ENCODE data around the gene FAM83F.

FAM83F gene

GRCh38 chr22:39958009-39958711 is 36.6 kb upstream of the FAM83F start:
- TF ChIP-seq GATA1 (IDR thresholded peaks at IDR 0.05; ENCODE audit: low read depth, low read length): no peak
- no peak for TF ChIP-seq POLR2A (IDR thresholded peaks at IDR 0.05; ENCODE audit: low read length)

GRCh38 chr22:39958949-39959639 is 35.7 kb upstream of the FAM83F start:
- peak in 1 of 2 experiments; percentile 66 for DNase-seq

More at GRCh38 chr22:39958009-39958711, 36.6 kb upstream of the FAM83F start:
- no peak for DNase-seq

DNA sequence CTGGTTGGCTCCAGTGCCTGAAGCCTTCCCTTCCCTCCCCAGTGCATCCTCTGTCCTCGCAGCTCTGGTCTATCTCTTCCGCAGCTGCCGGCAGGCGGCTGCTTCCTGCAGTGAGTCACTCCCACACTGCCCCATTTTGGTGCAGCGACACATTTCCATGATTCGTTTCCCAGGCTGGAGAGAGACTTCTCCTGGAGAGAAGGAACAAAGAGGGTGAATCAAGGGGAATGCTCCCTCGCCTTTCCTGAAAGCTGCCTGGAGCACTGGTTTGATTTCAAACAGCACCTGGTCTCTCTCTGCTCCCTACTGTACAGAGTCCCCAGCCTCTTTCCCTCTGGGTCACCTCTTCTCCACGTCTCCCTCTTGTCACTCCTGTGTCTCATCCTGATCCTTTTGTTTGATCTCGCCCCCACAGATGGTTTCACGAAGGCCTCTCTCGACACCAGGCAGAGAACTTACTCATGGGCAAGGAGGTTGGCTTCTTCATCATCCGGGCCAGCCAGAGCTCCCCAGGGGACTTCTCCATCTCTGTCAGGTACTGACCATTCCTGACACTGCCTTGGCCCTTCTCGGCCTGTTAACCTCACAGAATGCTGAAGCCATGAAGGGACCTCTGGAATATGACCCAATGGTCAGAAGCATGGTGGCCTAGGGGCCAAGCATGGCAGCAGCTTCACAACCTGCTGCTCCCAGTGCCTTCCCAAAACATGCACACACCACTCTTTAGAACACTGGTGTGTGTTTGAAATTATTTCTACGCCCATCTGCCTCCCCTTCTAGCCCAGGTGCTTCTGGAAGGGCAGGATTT is 34.9 kb upstream of the FAM83F start, which contains the start of gene TMA7B:
Gene TMA7B, plus strand, starts transcription at position 758 of the 808 bp plus-strand sequence. CDS start 3,978 bp downstream, outside the sequence.
- DNase-seq: no peak

More at GRCh38 chr22:39958949-39959639, 35.7 kb upstream of the FAM83F start:
- TF ChIP-seq GATA1 (IDR thresholded peaks at IDR 0.05; ENCODE audit: low read depth, low read length): no peak
- no peak for TF ChIP-seq POLR2A (IDR thresholded peaks at IDR 0.05; ENCODE audit: low read length)

GRCh38 chr22:39960791-39961746 is 33.7 kb upstream of the FAM83F start:
- DNase-seq: peak; percentile 88 to 89
- peak; percentile 64 for TF ChIP-seq POLR2A (IDR thresholded peaks at IDR 0.05; ENCODE audit: low read length)
- no peak for TF ChIP-seq GATA1 (IDR thresholded peaks at IDR 0.05; ENCODE audit: low read depth, low read length)

More for the DNA sequence above, 34.9 kb upstream of the FAM83F start, which contains the start of gene TMA7B:
- TF ChIP-seq GATA1 (IDR thresholded peaks at IDR 0.05; ENCODE audit: low read depth, low read length): no peak
- no peak for TF ChIP-seq POLR2A (IDR thresholded peaks at IDR 0.05; ENCODE audit: low read length)

- DNase-seq: no peak
- TF ChIP-seq GATA1 (IDR thresholded peaks at IDR 0.05; ENCODE audit: low read depth, low read length): no peak
- TF ChIP-seq POLR2A (IDR thresholded peaks at IDR 0.05; ENCODE audit: low read length): no peak
Measured at GRCh38 chr22:39962071-39962470, 32.7 kb upstream of the FAM83F start.

DNA sequence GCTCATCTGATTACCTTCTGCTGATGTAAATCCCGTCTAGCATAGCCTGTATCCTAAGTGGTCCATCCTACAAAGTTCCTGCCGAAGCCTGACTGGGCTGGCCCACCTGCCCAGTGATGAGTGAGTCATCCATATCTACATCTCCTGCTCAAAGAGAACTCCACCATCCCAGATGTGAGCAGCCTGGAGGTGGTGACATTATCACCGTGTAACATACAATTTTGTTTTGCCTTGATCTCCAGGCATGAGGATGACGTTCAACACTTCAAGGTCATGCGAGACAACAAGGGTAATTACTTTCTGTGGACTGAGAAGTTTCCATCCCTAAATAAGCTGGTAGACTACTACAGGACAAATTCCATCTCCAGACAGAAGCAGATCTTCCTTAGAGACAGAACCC is 29.0 kb upstream of the FAM83F start:
- TF ChIP-seq POLR2A (IDR thresholded peaks at IDR 0.05; ENCODE audit: low read length) (peak; percentile 18), GATA1 (IDR thresholded peaks at IDR 0.05; ENCODE audit: low read depth, low read length) (no peak)
- DNase-seq: peak; percentile 88 to 92

DNA sequence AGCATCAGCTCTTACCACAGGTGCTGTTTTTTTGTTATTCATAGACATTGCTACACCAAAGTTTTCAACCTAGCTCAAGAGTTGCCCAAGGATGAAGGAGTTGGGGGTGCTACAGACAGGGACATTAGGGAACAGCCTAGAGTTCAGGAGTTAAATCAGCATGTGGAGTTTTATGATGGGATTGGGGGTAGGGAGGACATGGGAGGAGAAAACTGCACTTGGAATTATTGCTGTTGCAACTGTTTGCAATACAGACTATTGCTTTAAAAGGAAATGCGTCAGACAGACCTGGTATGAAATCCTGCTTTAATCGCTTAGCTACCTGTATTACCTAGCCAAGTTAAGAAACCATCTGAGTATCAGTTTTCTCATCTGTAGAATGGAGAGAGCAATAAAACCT is 28.3 kb upstream of the FAM83F start:
- TF ChIP-seq POLR2A (IDR thresholded peaks at IDR 0.05; ENCODE audit: low read length) (no peak), GATA1 (IDR thresholded peaks at IDR 0.05; ENCODE audit: low read depth, low read length) (no peak)
- peak; percentile 40 to 71 for DNase-seq

DNA sequence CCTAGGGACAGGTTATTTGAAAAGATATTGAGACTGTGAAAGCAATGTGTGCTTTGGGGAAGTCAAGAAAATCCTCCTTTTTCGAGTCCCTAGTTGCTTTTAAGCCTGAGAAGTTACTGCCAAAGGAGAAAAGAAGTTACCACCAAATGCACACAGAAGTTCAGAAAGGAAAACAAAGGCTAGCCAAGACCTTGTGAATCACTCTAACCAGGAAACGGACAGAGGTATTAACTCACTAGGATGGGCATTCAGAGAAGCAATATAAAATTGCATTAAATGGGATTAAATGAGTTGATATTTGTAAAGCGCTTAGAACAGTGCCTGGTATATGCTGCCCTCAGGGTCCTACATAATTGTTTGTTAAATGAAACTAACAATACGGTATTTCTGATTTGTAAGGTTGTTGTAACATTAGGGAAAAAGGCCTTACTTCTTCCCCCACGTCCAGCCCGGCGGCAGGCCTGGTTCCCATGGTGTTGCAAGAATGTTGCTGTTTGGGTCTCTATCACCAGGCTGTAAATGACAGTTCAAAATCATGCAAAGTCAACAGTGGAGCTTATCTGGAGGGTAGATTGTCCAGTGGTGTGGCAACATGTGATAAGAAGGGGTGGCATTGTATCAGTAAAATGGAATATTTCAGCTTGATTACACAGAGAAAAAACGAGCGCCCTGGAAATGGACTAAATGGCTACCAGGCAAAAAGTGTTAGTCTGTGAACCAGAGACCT is 27.5 kb upstream of the FAM83F start:
- DNase-seq: peak; percentile 90 to 97
- TF ChIP-seq GATA1 (IDR thresholded peaks at IDR 0.05; ENCODE audit: low read depth, low read length): peak; percentile 80
- TF ChIP-seq POLR2A (IDR thresholded peaks at IDR 0.05; ENCODE audit: low read length): peak; percentile 53

GRCh38 chr22:39967996-39968972 is 26.5 kb upstream of the FAM83F start:
- TF ChIP-seq POLR2A (IDR thresholded peaks at IDR 0.05; ENCODE audit: low read length) (no peak), GATA1 (IDR thresholded peaks at IDR 0.05; ENCODE audit: low read depth, low read length) (no peak)
- no peak for DNase-seq

DNA sequence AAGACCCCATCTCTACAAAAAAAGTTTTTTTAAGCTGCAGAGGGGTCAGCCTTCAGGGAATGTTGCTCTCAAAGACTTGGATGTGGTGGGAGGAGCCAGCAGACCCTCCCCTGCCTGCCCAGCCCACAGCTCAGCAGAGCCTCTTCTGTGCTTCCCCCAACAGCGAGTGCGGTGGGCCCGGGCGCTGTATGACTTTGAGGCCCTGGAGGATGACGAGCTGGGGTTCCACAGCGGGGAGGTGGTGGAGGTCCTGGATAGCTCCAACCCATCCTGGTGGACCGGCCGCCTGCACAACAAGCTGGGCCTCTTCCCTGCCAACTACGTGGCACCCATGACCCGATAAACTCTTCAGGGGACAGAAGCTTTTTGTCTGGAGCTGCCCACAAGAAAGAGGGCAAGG is 24.0 kb upstream of the FAM83F start:
- no peak for TF ChIP-seq GATA1 (IDR thresholded peaks at IDR 0.05; ENCODE audit: low read depth, low read length)
- TF ChIP-seq POLR2A (IDR thresholded peaks at IDR 0.05; ENCODE audit: low read length): no peak
- DNase-seq: no peak

- TF ChIP-seq POLR2A (IDR thresholded peaks at IDR 0.05; ENCODE audit: low read length) (no peak), GATA1 (IDR thresholded peaks at IDR 0.05; ENCODE audit: low read depth, low read length) (no peak)
- no peak for DNase-seq
Measured at GRCh38 chr22:39972641-39973040, 22.1 kb upstream of the FAM83F start.
